ENCODE results near the gene PPIL1. TPM values are rescaled to one million over a fixed set of nuclear protein-coding genes. Genes with fewer than 3 reads are reported as not detected.

Gene PPIL1
- total and polyA plus RNA-seq, 2 of the 4 experiments (the other 2 are of a cell fraction): 28.4 to 58.4 TPM

Other genes starting within 250 kb of the PPIL1 start
- gene CDKN1A, start 196.1 kb downstream of the PPIL1 start, total RNA-seq (2012; rRNA removed): 155 and 171 TPM in 2 replicates
- gene CDKN1A, start 196.1 kb downstream of the PPIL1 start, polyA plus RNA-seq (2012; rRNA removed): 558 and 576 TPM in 2 replicates
- not detected in 2 replicates for gene RAB44, start 177.0 kb downstream of the PPIL1 start, total RNA-seq (2012; rRNA removed)
- 0.03 and 0.06 TPM in 2 replicates for gene RAB44, start 177.0 kb downstream of the PPIL1 start, polyA plus RNA-seq (2012; rRNA removed)
- not detected in 2 replicates for gene CPNE5, start 35.4 kb downstream of the PPIL1 start, total RNA-seq (2012; rRNA removed)
- gene CPNE5, start 35.4 kb downstream of the PPIL1 start, polyA plus RNA-seq (2012; rRNA removed): 0.07 and 0.10 TPM in 2 replicates
- gene C6orf89, start 11.1 kb upstream of the PPIL1 start, total RNA-seq (2012; rRNA removed): 39.2 and 52.3 TPM in 2 replicates
- 26.8 and 30.8 TPM in 2 replicates for gene C6orf89, start 11.1 kb upstream of the PPIL1 start, polyA plus RNA-seq (2012; rRNA removed)
- gene PI16, start 79.9 kb upstream of the PPIL1 start, total RNA-seq (2012; rRNA removed): under 0.01 TPM in 1 of 2 replicates, not detected in the other
- 0.20 and 0.21 TPM in 2 replicates for gene PI16, start 79.9 kb upstream of the PPIL1 start, polyA plus RNA-seq (2012; rRNA removed)
- 249 and 263 TPM in 2 replicates for gene MTCH1, start 111.4 kb upstream of the PPIL1 start, total RNA-seq (2012; rRNA removed)
- 210 and 215 TPM in 2 replicates for gene MTCH1, start 111.4 kb upstream of the PPIL1 start, polyA plus RNA-seq (2012; rRNA removed)
- gene FGD2, start 130.9 kb upstream of the PPIL1 start, total RNA-seq (2012; rRNA removed): not detected in 2 replicates
- gene FGD2, start 130.9 kb upstream of the PPIL1 start, polyA plus RNA-seq (2012; rRNA removed): 0.07 TPM in 1 of 2 replicates, not detected in the other

Data from IMR-90 (cell line).